DOHH2 (cell line): ENCODE measurements around the gene NT5C3B.

ENCODE experiments used
- H3F3A ChIP-seq: fragments of 200-600 bp; sonication (generic), shearing (Covaris generic); 2 replicates; pipeline ENCODE4 v1.6.0; 2016; ENCODE audit warnings: antibody characterized with exemption, mild to moderate bottlenecking; ENCODE audit not compliant: control insufficient read depth, insufficient read depth
- H3K27ac ChIP-seq: fragments of 200-600 bp; sonication (generic); 2 replicates; pipeline ENCODE4 v1.5.1; 2014; ENCODE audit warnings: low read depth, mild to moderate bottlenecking, low read length, moderate library complexity
- H3K27me3 ChIP-seq: fragments of 200-600 bp; sonication (generic); 2 replicates; pipeline ENCODE4 v1.6.1; 2014; ENCODE audit warnings: mild to moderate bottlenecking, low read length, mixed read lengths; ENCODE audit not compliant: control insufficient read depth
- H3K36me3 ChIP-seq: fragments of 200-600 bp; sonication (generic); 2 replicates; pipeline ENCODE4 v1.6.1; 2014; ENCODE audit warnings: mild to moderate bottlenecking, low read length, moderate library complexity, mixed read lengths; ENCODE audit not compliant: control insufficient read depth
- H3K4me1 ChIP-seq: fragments of 200-600 bp; sonication (generic); 2 replicates; pipeline ENCODE4 v1.6.1; 2014; ENCODE audit warnings: mild to moderate bottlenecking, low read length, mixed read lengths; ENCODE audit not compliant: control insufficient read depth
- H3K4me2 ChIP-seq: fragments of 200-600 bp; sonication (generic); 2 replicates; pipeline ENCODE4 v1.6.0; 2014; ENCODE audit warnings: mild to moderate bottlenecking, low read length, moderate library complexity
- H3K4me3 ChIP-seq: fragments of 200-600 bp; sonication (generic); 2 replicates; pipeline ENCODE4 v1.5.1; 2014; ENCODE audit warnings: mild to moderate bottlenecking, low read length, mixed read lengths
- H3K79me2 ChIP-seq: fragments of 200-600 bp; sonication (generic); 2 replicates; pipeline ENCODE4 v1.6.1; 2014; ENCODE audit warnings: mild to moderate bottlenecking, low read length, mixed read lengths; ENCODE audit not compliant: control insufficient read depth
- H3K9me2 ChIP-seq: fragments of 200-600 bp; sonication (generic); replicated peaks from 2 replicates; pipeline ENCODE4 v1.6.1; 2014; ENCODE audit warnings: mild to moderate bottlenecking, low read length, mixed read lengths; ENCODE audit not compliant: control insufficient read depth
- H3K9me3 ChIP-seq: fragments of 200-600 bp; sonication (generic); 2 replicates; pipeline ENCODE4 v1.6.1; 2014; ENCODE audit warnings: antibody characterized with exemption, low read length, mixed read lengths; ENCODE audit not compliant: control insufficient read depth, insufficient read depth
- H4K20me1 ChIP-seq: fragments of 200-600 bp; sonication (generic); 2 replicates; pipeline ENCODE4 v1.6.0; 2014; ENCODE audit warnings: low read depth, mild to moderate bottlenecking, antibody characterized with exemption, low read length, moderate library complexity; ENCODE audit not compliant: control insufficient read depth, insufficient read depth
- EZH2phosphoT487 ChIP-seq: fragments of 200-600 bp; sonication (generic); IDR thresholded peaks from 2 replicates; pipeline ENCODE4 v1.6.1; 2017; ENCODE audit warnings: borderline replicate concordance, mild to moderate bottlenecking, antibody characterized with exemption, low read length, moderate library complexity, mixed read lengths
- TF ChIP-seq, protein P1 (sequence below): fragments of 200-600 bp; sonication (generic); IDR thresholded peaks from one replicate; pipeline ENCODE4 v1.5.1; 2014; ENCODE audit warnings: antibody characterized with exemption, mild to moderate bottlenecking, low read depth, low read length; ENCODE audit not compliant: poor library complexity, severe bottlenecking

The NT5C3B gene

DNA sequence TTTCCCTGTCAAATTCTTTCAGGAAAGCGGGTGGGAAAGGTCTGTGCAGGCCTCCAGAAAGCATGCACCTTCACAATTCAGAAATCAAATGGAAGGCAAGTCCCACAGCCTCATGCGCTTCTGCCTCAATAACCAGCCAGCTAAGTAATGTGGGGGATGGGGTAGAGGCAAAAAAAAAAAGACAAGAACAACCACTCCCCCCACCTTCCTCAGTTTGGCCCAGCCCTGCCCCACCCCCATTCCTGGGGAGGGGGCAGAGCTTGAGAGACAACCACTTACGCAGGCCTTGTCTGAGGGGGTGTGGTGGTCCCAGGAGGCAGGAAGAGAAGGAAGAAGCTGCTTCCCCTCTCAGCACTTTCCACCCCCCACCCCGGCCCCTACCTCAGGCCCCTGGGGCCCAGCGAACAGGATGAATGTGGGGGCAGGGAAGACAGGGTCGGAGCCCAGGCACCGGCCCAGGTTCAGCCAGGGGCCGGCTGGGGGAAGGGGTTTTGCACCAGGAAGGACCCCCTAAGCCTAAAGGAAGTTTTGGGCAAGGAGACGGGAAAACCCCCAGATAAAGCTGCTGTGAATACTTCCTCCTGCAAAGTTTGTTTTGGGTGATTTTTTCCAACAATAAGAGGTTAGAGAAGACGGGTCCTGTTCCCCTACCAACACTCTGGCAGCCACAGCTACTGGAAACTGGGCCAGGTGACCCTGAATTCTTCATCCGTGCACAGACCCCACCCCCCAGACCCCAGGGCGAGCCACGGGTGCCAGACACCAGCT, 50.8 kb downstream of the NT5C3B start:
- peaks cover 65% of the 10 kb centered on the region for H3K27me3 ChIP-seq
- peaks cover 25% of the 10 kb centered on the region for H3K4me1 ChIP-seq
- peak overlapping the region; percentile 61 for H3K4me2 ChIP-seq
- H4K20me1 ChIP-seq = no peaks in the 10 kb centered on the region
- H3F3A ChIP-seq = no peaks in the 10 kb centered on the region
- H3K9me2 ChIP-seq = no peaks in the 10 kb centered on the region
- no peaks in the 10 kb centered on the region for H3K9me3 ChIP-seq
- H3K79me2 ChIP-seq = no peaks in the 10 kb centered on the region
- TF ChIP-seq, protein P1, sequence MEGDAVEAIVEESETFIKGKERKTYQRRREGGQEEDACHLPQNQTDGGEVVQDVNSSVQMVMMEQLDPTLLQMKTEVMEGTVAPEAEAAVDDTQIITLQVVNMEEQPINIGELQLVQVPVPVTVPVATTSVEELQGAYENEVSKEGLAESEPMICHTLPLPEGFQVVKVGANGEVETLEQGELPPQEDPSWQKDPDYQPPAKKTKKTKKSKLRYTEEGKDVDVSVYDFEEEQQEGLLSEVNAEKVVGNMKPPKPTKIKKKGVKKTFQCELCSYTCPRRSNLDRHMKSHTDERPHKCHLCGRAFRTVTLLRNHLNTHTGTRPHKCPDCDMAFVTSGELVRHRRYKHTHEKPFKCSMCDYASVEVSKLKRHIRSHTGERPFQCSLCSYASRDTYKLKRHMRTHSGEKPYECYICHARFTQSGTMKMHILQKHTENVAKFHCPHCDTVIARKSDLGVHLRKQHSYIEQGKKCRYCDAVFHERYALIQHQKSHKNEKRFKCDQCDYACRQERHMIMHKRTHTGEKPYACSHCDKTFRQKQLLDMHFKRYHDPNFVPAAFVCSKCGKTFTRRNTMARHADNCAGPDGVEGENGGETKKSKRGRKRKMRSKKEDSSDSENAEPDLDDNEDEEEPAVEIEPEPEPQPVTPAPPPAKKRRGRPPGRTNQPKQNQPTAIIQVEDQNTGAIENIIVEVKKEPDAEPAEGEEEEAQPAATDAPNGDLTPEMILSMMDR = no peak
- TF ChIP-seq EZH2phosphoT487 = no peak
- H3K36me3 ChIP-seq = no peaks in the 10 kb centered on the region
- H3K27ac ChIP-seq = no peak overlapping the region
- peak overlapping the region; percentile 62 for H3K4me3 ChIP-seq

DNA sequence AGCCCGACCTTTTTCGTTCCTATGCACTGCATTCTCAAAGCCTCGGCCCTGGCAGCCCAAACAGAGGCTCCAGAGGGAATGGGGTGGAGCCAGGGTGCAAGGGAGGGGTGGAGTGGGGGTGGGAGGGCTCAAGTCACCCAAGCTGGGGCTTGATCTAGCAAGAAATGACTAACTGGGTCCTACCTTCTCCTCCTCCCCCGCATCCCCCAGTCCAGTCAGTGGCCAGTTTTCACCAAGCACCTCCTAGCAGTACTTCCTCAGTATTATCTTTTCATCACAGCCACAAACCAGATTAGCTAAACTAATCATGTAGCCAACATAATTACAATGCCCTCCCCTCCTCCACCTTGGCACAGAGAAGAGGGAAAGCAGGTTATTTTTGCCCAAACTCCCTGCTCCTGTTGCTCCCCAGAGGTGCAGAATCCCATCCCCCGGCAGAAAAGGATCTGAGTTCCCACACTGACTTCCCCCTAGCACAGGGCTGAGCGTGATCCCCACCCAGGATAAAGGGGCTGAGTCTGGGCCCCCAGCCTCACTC, 51.8 kb downstream of the NT5C3B start:
- no peak overlapping the region for H3K4me2 ChIP-seq
- TF ChIP-seq, protein P1 = no peak
- TF ChIP-seq EZH2phosphoT487 = no peak
- H3F3A ChIP-seq = no peaks in the 10 kb centered on the region

DNA sequence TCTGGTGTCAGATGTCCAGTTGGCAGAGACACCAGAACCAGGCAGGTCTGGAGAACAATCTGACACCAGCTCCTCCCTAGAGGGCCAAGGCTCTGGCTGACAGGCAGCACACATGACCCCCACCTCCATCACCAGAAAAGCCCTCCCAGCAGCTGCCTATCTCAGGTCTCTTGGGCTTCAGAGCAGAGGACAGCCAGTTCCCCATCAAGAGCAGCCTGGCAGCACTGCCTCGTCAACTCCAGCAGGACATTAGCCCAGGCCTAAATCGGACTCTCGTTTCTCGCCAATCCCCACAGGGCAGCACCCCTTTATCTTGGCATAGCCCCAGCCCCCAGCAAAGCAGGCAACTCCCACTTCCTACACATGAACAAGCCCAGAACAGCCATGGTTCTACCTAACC, 53.9 kb downstream of the NT5C3B start:
- Histone ChIP-seq H3F3A (no peaks in the 10 kb centered on the region), H4K20me1 (no peaks in the 10 kb centered on the region), H3K9me3 (no peaks in the 10 kb centered on the region), H3K4me1 (peaks cover 25% of the 10 kb centered on the region), H3K27me3 (peaks cover 41% of the 10 kb centered on the region), H3K4me3 (no peak overlapping the region), H3K9me2 (no peaks in the 10 kb centered on the region), H3K27ac (no peak overlapping the region), H3K79me2 (no peaks in the 10 kb centered on the region), H3K36me3 (no peaks in the 10 kb centered on the region), H3K4me2 (no peak overlapping the region)
- TF ChIP-seq EZH2phosphoT487 = no peak
- TF ChIP-seq, protein P1 = no peak

More for the DNA sequence above, 51.8 kb downstream of the NT5C3B start:
- H3K27me3 ChIP-seq = peaks cover 57% of the 10 kb centered on the region
- H3K9me3 ChIP-seq = no peaks in the 10 kb centered on the region
- peaks cover 25% of the 10 kb centered on the region for H3K4me1 ChIP-seq
- no peaks in the 10 kb centered on the region for H3K9me2 ChIP-seq
- no peaks in the 10 kb centered on the region for H4K20me1 ChIP-seq
- H3K27ac ChIP-seq = no peak overlapping the region
- no peaks in the 10 kb centered on the region for H3K79me2 ChIP-seq
- no peak overlapping the region for H3K4me3 ChIP-seq
- no peaks in the 10 kb centered on the region for H3K36me3 ChIP-seq
